ENCODE data around the gene NABP2. TPM values are rescaled to one million over a fixed set of nuclear protein-coding genes. Genes with fewer than 3 reads are reported as not detected.
"Not testable (repeated sequence)": the region's sequence is repeated elsewhere in the genome, so short reads cannot be mapped to it uniquely, and the experiment has no call there.

The NABP2 gene
- polyA plus RNA-seq, 1 donor (not counting 4 experiments of a cell fraction or from before 2014, with no cell fraction given) = 53.5 TPM

GRCh38 chr12:56267443-56268071 lies 43.4 kb downstream of the NABP2 start:
- DNase-seq (ENCODE audit: low read depth, low spot score) (no peak), FAIRE-seq (no peak)
- no peaks in the 10 kb centered on the region for H3K9me1 ChIP-seq (ENCODE audit: control insufficient read depth, extremely low read depth, insufficient read depth, low read length)
- no peaks in the 10 kb centered on the region for H3K79me2 ChIP-seq (ENCODE audit: control insufficient read depth, insufficient read depth, low read length)
- no peak for TF ChIP-seq EZH2 (IDR thresholded peaks at IDR 0.05; ENCODE audit: low read length)
- TF ChIP-seq, protein P1, sequence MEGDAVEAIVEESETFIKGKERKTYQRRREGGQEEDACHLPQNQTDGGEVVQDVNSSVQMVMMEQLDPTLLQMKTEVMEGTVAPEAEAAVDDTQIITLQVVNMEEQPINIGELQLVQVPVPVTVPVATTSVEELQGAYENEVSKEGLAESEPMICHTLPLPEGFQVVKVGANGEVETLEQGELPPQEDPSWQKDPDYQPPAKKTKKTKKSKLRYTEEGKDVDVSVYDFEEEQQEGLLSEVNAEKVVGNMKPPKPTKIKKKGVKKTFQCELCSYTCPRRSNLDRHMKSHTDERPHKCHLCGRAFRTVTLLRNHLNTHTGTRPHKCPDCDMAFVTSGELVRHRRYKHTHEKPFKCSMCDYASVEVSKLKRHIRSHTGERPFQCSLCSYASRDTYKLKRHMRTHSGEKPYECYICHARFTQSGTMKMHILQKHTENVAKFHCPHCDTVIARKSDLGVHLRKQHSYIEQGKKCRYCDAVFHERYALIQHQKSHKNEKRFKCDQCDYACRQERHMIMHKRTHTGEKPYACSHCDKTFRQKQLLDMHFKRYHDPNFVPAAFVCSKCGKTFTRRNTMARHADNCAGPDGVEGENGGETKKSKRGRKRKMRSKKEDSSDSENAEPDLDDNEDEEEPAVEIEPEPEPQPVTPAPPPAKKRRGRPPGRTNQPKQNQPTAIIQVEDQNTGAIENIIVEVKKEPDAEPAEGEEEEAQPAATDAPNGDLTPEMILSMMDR (optimal IDR thresholded peaks at IDR 0.05 in 1 of 3, IDR thresholded peaks at IDR 0.05 in 1 of 3, conservative IDR thresholded peaks at IDR 0.05 in 1 of 3; ENCODE audit: extremely low read depth in 1 of 3, insufficient read depth in 2 of 3, low read length in 3 of 3) = no peak
- dilution Hi-C loops (cut with MboI; ENCODE audit: extremely low pct_ligation_motif_present, low sequenced_read_pairs) = no loop called here
- no peaks in the 10 kb centered on the region for H4K20me1 ChIP-seq (ENCODE audit: control insufficient read depth, extremely low read depth, insufficient read depth, low read length)
- H2AFZ ChIP-seq (ENCODE audit: control insufficient read depth, low read length) = peak overlapping the region; percentile 96
- H3K9me3 ChIP-seq (ENCODE audit: control insufficient read depth, low read depth, low read length) = no peaks in the 10 kb centered on the region
- H3K9ac ChIP-seq (ENCODE audit: control insufficient read depth, extremely low read depth, insufficient read depth, low read length) = peak overlapping the region; percentile 87
- H3K36me3 ChIP-seq (ENCODE audit: control insufficient read depth in 2 of 2, extremely low read depth in 1 of 2, insufficient read depth in 2 of 2, low read length in 2 of 2) = peaks cover 0 to 11% of the 10 kb centered on the region in 2 experiments
- H3K4me2 ChIP-seq (ENCODE audit: control insufficient read depth, extremely low read depth, insufficient read depth, low read depth, low read length) = peak overlapping the region; percentile 98
- H3K4me1 ChIP-seq (ENCODE audit: control insufficient read depth, extremely low read depth, insufficient read depth, low read length) = peaks cover 5% of the 10 kb centered on the region
- H3K27me3 ChIP-seq (ENCODE audit: control insufficient read depth, extremely low read depth, insufficient read depth, low read length) = no peaks in the 10 kb centered on the region
- H3K4me3 ChIP-seq (ENCODE audit: control insufficient read depth in 2 of 3, extremely low read depth in 1 of 3, insufficient read depth in 2 of 3, low read depth in 1 of 3, low read length in 3 of 3) = peak overlapping the region; percentile 48 to 92 (median 78)
- H3K27ac ChIP-seq (ENCODE audit: control insufficient read depth, insufficient read depth, low read length) = no peak overlapping the region

GRCh38 chr12:56271031-56271430 lies 46.9 kb downstream of the NABP2 start:
- Histone ChIP-seq H3K4me1 (ENCODE audit: control insufficient read depth, extremely low read depth, insufficient read depth, low read length) (peaks cover 5% of the 10 kb centered on the region), H3K79me2 (ENCODE audit: control insufficient read depth, insufficient read depth, low read length) (no peaks in the 10 kb centered on the region), H4K20me1 (ENCODE audit: control insufficient read depth, extremely low read depth, insufficient read depth, low read length) (no peaks in the 10 kb centered on the region), H3K27me3 (ENCODE audit: control insufficient read depth, extremely low read depth, insufficient read depth, low read length) (no peaks in the 10 kb centered on the region), H3K4me2 (ENCODE audit: control insufficient read depth, extremely low read depth, insufficient read depth, low read depth, low read length) (no peak overlapping the region), H3K9ac (ENCODE audit: control insufficient read depth, extremely low read depth, insufficient read depth, low read length) (no peak overlapping the region), H3K36me3 (ENCODE audit: control insufficient read depth in 2 of 2, extremely low read depth in 1 of 2, insufficient read depth in 2 of 2, low read length in 2 of 2) (peaks cover 17 to 30% of the 10 kb centered on the region in 2 experiments), H3K9me3 (ENCODE audit: control insufficient read depth, low read depth, low read length) (no peaks in the 10 kb centered on the region), H2AFZ (ENCODE audit: control insufficient read depth, low read length) (no peak overlapping the region), H3K27ac (ENCODE audit: control insufficient read depth, insufficient read depth, low read length) (no peak overlapping the region), H3K4me3 (ENCODE audit: control insufficient read depth in 2 of 3, extremely low read depth in 1 of 3, insufficient read depth in 2 of 3, low read depth in 1 of 3, low read length in 3 of 3) (no peak overlapping the region), H3K9me1 (ENCODE audit: control insufficient read depth, extremely low read depth, insufficient read depth, low read length) (no peaks in the 10 kb centered on the region)
- no peak for FAIRE-seq
- dilution Hi-C loops (cut with MboI; ENCODE audit: extremely low pct_ligation_motif_present, low sequenced_read_pairs) = no loop called here
- TF ChIP-seq, protein P1 (optimal IDR thresholded peaks at IDR 0.05 in 1 of 3, IDR thresholded peaks at IDR 0.05 in 1 of 3, conservative IDR thresholded peaks at IDR 0.05 in 1 of 3; ENCODE audit: extremely low read depth in 1 of 3, insufficient read depth in 2 of 3, low read length in 3 of 3) = peak; percentile 31 to 54 (median 54)
- no peak for TF ChIP-seq EZH2 (IDR thresholded peaks at IDR 0.05; ENCODE audit: low read length)
- no peak for DNase-seq (ENCODE audit: low read depth, low spot score)

DNA sequence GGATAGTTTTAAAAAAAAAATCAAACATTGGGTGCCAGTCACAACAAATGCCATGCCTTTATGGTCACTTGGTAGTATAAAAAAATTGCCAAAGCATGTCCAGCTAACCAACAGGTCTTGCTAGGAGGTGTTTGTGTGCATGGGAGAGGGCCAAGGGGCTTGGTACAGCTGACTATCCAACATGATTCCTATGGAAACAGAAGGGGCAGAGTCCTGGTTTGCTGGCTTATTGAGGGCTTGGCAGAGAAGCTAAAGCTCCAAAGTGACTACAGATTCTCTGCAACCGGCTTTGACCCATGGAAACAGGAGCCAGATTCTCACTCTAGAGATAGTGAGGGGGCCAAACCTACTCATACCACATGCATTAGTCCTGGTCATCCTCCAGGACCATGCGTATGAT lies 48.3 kb downstream of the NABP2 start:
- H3K79me2 ChIP-seq (ENCODE audit: control insufficient read depth, insufficient read depth, low read length); H3K27ac ChIP-seq (ENCODE audit: control insufficient read depth, insufficient read depth, low read length); DNase-seq (ENCODE audit: low read depth, low spot score); H3K4me3 ChIP-seq (ENCODE audit: control insufficient read depth in 2 of 3, extremely low read depth in 1 of 3, insufficient read depth in 2 of 3, low read depth in 1 of 3, low read length in 3 of 3); H3K9me1 ChIP-seq (ENCODE audit: control insufficient read depth, extremely low read depth, insufficient read depth, low read length); H3K9ac ChIP-seq (ENCODE audit: control insufficient read depth, extremely low read depth, insufficient read depth, low read length); H3K4me1 ChIP-seq (ENCODE audit: control insufficient read depth, extremely low read depth, insufficient read depth, low read length); H3K27me3 ChIP-seq (ENCODE audit: control insufficient read depth, extremely low read depth, insufficient read depth, low read length); dilution Hi-C loops (cut with MboI; ENCODE audit: extremely low pct_ligation_motif_present, low sequenced_read_pairs); H3K4me2 ChIP-seq (ENCODE audit: control insufficient read depth, extremely low read depth, insufficient read depth, low read depth, low read length); H3K9me3 ChIP-seq (ENCODE audit: control insufficient read depth, low read depth, low read length); FAIRE-seq; H4K20me1 ChIP-seq (ENCODE audit: control insufficient read depth, extremely low read depth, insufficient read depth, low read length); H2AFZ ChIP-seq (ENCODE audit: control insufficient read depth, low read length): not testable (repeated sequence)
- H3K36me3 ChIP-seq (ENCODE audit: control insufficient read depth in 2 of 2, extremely low read depth in 1 of 2, insufficient read depth in 2 of 2, low read length in 2 of 2) = peaks cover 21 to 31% of the 10 kb centered on the region in 2 experiments

Measured in keratinocyte (primary cell).